ENCODE measurements around the gene PRKN.

PRKN gene

GRCh38 chr6:162200945-162201690 lies 526.4 kb downstream of the PRKN start:
- no peak for DNase-seq (ENCODE audit: low read depth in 2 of 3, low spot score in 1 of 3)

- DNase-seq (ENCODE audit: low read depth in 2 of 3, low spot score in 1 of 3), result no peak
These were observed 527.5 kb downstream of the PRKN start for GRCh38 chr6:162200041-162200440.

GRCh38 chr6:162198925-162199324 lies 528.6 kb downstream of the PRKN start:
- DNase-seq (ENCODE audit: low read depth in 2 of 3, low spot score in 1 of 3), result no peak

DNA sequence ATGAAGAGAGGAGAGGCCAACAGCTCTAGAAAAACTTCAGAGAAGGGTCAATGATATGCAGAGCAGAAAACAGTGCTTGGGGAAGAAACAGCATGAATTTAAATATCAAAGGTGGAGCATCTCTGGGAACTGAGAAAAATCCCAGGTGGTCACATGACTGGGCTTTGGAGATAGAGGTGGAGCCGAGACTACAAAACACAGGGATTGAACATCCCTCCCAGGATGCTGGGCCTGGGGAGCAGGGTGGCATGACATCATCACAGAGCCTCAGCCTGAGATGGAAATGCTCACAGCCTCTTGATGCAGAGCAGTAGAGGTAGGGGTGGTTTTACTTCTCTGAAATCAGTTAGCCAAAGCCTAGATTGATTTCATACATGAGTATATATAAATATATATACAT lies 529.5 kb downstream of the PRKN start:
- no peak for DNase-seq (ENCODE audit: low read depth in 2 of 3, low spot score in 1 of 3)

GRCh38 chr6:162195441-162195840 lies 532.1 kb downstream of the PRKN start:
- no peak for DNase-seq (ENCODE audit: low read depth in 2 of 3, low spot score in 1 of 3)

DNA sequence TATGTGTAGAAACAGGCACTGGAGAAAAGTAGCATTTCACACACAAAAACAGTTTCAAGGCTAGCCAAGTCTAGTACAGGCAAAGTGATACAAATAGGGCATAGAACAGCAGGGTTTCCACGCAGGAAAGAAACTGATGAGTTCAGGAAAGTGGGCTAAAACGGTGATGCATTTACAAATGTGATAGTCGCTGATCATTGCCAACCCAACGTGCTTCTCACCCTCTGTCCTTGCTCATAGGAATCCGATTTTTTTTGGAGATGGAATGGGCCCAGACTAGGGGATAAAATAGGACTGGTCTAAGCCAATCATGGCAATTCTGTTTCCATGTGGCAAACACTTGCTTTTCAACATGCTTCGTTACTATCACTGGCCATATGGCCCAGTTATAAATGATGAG lies 536.6 kb downstream of the PRKN start:
- DNase-seq (ENCODE audit: low read depth in 2 of 3, low spot score in 1 of 3), result no peak

- DNase-seq (ENCODE audit: low read depth in 2 of 3, low spot score in 1 of 3), result no peak
These were observed 540.2 kb downstream of the PRKN start for GRCh38 chr6:162187168-162187935.

- DNase-seq (ENCODE audit: low read depth in 2 of 3, low spot score in 1 of 3), result no peak
These were observed 543.1 kb downstream of the PRKN start for GRCh38 chr6:162184465-162184864.

GRCh38 chr6:162181741-162182401 lies 545.7 kb downstream of the PRKN start:
- no peak for DNase-seq (ENCODE audit: low read depth in 2 of 3, low spot score in 1 of 3)

GRCh38 chr6:162181111-162181510 lies 546.5 kb downstream of the PRKN start:
- DNase-seq (ENCODE audit: low read depth in 2 of 3, low spot score in 1 of 3), result no peak

DNA sequence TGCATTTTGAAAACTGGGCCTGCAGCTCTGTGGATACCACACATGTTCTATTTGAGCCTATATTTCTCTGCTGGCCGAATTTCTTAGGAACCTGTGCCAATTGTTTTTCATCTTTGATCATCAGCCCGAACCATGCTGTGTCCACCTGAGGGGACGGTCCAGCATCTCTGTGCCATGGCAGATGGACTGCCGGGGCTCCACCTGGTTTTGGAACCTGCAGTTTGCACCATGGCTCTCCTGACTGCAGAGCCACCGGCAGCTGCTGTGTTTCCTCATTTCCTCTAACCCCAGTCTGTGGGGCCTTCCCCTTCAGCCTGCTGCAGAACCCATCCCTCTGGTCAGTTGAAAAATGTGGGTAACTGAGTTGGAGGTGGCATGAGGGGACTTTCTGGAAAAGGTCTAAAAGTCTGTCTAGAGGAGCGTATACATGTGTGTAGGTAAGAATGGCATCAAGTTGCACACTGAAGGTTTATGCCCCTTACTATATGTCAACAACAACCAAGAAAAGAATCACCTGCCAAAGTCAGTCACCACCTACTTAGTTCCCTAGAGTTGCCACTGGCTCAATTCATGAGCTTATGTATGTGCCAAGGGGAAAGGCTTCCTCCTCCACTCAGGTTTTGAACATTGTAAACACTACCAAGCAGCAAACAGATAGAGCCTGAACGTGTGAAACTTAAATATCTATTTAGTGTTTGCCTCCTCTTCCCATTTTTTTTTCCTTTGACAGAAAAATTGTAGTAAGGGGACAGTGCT lies 548.2 kb downstream of the PRKN start:
- no peak for DNase-seq (ENCODE audit: low read depth in 2 of 3, low spot score in 1 of 3)

- no peak for DNase-seq (ENCODE audit: low read depth in 2 of 3, low spot score in 1 of 3)
These were observed 548.9 kb downstream of the PRKN start for GRCh38 chr6:162178666-162179065.

- no peak for DNase-seq (ENCODE audit: low read depth in 2 of 3, low spot score in 1 of 3)
These were observed 549.3 kb downstream of the PRKN start for GRCh38 chr6:162178266-162178665.

DNA sequence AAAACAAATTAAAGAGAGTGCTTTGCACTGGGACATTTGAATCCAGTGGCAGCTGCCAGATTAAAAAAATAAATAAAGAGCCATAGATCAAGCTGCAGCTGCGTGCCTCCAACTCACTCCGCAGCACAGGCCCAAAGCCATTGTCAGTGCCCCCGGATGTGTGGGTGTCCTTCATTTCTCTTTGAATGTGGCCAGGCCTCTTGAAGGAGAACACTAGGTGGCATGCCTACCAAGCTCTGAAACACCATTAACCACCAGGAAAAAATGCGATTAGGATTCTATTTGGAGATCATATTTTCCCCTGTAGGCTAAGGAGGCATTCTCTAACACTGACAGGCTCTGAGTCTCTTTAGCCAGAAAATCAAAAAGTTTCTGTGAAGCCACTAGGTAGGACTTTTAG lies 549.8 kb downstream of the PRKN start:
- no peak for DNase-seq (ENCODE audit: low read depth in 2 of 3, low spot score in 1 of 3)

DNA sequence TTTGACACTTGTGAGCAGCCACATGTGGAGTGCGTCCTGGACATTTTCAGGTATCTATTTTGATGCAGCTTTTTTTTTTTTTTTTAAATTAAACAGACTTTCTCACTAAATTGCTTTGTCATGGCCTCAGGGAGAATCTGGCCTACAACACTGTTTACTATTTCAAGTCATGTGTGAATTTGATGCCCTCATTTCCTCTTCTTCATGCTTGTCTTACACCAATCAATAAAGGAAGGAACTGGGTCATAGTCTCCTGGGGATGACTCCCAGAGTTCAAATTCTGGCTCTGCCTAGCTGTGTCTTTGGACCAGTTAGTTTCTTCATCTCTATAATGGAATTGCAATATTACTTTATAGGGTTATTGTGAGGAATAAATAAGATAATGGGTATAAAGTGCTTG lies 554.1 kb downstream of the PRKN start:
- DNase-seq (ENCODE audit: low read depth in 2 of 3, low spot score in 1 of 3), result no peak

DNA sequence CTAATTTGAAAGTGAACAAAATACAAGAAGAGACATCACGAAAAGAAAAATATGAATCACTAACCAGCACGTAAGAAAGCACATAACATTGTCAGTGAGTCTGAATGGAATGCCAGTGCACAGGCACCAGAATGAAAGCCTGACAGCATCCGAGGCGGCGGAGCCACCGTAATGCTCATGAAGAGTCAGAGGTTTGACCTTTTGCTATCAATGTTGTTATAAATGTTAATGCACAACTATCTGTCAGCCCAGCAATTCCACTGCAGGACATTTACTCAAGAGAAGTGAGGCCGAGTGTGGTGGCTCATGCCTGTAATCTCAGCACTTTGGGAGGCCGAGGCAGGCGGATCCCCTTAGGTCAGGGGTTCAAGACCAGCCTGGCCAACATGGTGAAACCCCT lies 562.1 kb downstream of the PRKN start:
- no peak for DNase-seq (ENCODE audit: low read depth in 2 of 3, low spot score in 1 of 3)

DNA sequence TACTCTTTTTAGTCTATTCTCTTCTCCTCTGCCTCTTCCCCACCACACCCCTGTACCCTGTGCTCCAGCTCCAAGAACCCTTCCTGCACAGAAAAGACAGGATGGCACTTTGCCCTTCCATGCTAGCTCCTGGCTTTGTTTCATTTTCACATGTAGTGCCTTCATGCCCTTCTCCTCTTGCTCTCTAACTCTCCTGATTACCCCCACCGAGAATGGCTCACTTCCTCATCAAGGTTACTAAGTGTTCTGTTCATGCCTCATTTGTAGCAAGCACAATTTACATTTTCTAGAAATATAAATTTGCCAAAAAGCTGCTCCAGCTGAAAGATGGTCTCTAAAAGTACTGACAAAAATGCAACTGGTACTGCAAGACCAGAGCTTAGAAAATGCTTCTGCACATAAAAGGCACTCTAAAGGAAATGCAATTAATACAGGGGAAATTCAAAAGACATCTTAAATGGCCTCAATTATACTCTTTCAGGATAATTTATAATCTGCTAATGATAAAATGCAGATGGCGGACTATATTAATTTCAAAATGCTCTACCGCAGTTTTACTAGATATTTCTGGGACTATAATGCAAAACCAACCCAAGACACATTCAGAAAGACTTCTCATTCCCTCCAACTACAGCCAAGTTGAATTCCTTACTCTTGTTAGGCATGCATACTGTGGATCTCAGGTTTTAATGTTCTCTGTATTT lies 570.2 kb downstream of the PRKN start:
- no peak for DNase-seq (ENCODE audit: low read depth in 2 of 3, low spot score in 1 of 3)

- DNase-seq (ENCODE audit: low read depth in 2 of 3, low spot score in 1 of 3), result no peak
These were observed 571.4 kb downstream of the PRKN start for GRCh38 chr6:162156146-162156545.

DNA sequence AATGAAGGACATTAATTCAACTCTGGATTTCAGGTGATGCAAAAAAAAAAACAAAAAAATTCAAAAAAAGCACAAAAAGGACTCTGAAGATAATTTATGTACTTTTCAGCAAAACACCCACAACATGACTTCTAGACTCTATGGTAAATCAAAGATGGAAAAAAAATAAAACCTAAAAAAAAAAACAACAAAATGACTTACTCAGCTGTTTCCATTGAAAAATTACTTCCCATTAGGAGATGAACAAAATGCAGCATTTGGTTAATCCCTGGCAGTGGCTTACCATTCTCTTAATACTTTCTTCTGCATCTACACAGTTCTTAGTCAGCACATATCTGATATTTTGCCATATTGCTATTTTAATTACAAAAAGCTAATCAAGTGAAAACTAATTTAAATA lies 572.6 kb downstream of the PRKN start:
- no peak for DNase-seq (ENCODE audit: low read depth in 2 of 3, low spot score in 1 of 3)

DNA sequence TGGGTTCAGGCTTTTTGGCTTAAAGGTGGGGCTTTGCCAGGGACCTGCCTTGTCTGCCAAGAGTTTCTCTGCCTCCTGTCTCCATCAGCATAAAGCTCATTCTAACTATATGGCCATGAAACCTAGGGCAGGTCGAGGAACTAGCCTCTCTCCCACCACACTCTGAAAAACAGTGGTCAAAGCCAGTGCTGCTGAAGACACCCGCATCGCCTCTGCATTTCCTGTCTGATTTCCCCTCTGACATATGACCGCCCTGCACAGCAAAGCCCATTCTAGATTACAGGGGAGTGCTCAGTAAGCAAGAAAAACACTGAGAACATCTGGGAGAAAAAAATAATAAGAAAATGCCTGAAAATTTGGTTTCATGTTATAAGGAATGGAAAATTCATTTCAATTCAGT lies 573.6 kb downstream of the PRKN start:
- DNase-seq (ENCODE audit: low read depth in 2 of 3, low spot score in 1 of 3), result no peak

DNA sequence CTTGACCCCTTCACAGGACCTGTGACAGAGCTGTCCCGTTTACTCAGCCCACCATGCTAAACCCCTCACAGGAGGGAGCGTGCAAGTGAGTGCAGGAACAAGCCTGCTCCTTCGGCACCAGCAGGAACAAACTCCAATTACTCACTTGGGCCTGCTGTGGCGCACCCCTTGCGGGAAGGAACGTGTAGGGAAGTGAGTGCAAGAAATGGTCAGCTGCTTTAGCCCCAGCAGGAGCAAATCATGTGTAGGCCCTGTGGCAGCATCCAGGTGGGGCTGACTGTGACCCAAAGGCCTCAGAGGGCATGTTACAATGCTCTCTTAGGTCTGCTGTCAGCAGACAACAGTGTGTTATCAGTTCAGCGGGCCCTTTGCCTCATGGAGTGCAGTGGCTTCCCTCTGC lies 574.4 kb downstream of the PRKN start:
- DNase-seq (ENCODE audit: low read depth in 2 of 3, low spot score in 1 of 3), result no peak
